ENCODE results near the gene LRRC8B.

The LRRC8B gene

GRCh38 chr1:89547563-89548116, 23.0 kb downstream of the LRRC8B start:
- no peak for DNase-seq (ENCODE audit: low read depth in 2 of 2)

- DNase-seq (ENCODE audit: low read depth in 2 of 2): no peak
These were observed 23.7 kb downstream of the LRRC8B start for GRCh38 chr1:89548122-89548857.

- no peak for DNase-seq (ENCODE audit: low read depth in 2 of 2)
These were observed 26.4 kb downstream of the LRRC8B start for GRCh38 chr1:89550995-89551394.

- DNase-seq (ENCODE audit: low read depth in 2 of 2): no peak
These were observed 27.9 kb downstream of the LRRC8B start for GRCh38 chr1:89552471-89553081.

GRCh38 chr1:89553157-89553556, 28.5 kb downstream of the LRRC8B start:
- no peak for DNase-seq (ENCODE audit: low read depth in 2 of 2)

GRCh38 chr1:89555550-89555949, 30.9 kb downstream of the LRRC8B start:
- DNase-seq (ENCODE audit: low read depth in 2 of 2): no peak

GRCh38 chr1:89556726-89557444, 32.3 kb downstream of the LRRC8B start:
- DNase-seq (ENCODE audit: low read depth in 2 of 2): no peak

GRCh38 chr1:89557445-89557825, 32.8 kb downstream of the LRRC8B start:
- no peak for DNase-seq (ENCODE audit: low read depth in 2 of 2)

- no peak for DNase-seq (ENCODE audit: low read depth in 2 of 2)
These were observed 33.3 kb downstream of the LRRC8B start for GRCh38 chr1:89557956-89558355.

- DNase-seq (ENCODE audit: low read depth in 2 of 2): no peak
These were observed 39.5 kb downstream of the LRRC8B start for GRCh38 chr1:89563957-89564604.

- DNase-seq (ENCODE audit: low read depth in 2 of 2): no peak
These were observed 40.9 kb downstream of the LRRC8B start for GRCh38 chr1:89565521-89565920.

- DNase-seq (ENCODE audit: low read depth in 2 of 2): no peak
These were observed 42.1 kb downstream of the LRRC8B start for GRCh38 chr1:89566761-89567174.

GRCh38 chr1:89567797-89568196, 43.2 kb downstream of the LRRC8B start:
- no peak for DNase-seq (ENCODE audit: low read depth in 2 of 2)

- DNase-seq (ENCODE audit: low read depth in 2 of 2): no peak
These were observed 48.8 kb downstream of the LRRC8B start for GRCh38 chr1:89573410-89573809.

- no peak for DNase-seq (ENCODE audit: low read depth in 2 of 2)
These were observed 50.0 kb downstream of the LRRC8B start for GRCh38 chr1:89574621-89575020.

GRCh38 chr1:89575207-89575606, 50.6 kb downstream of the LRRC8B start:
- DNase-seq (ENCODE audit: low read depth in 2 of 2): no peak

GRCh38 chr1:89576013-89576412, 51.4 kb downstream of the LRRC8B start:
- no peak for DNase-seq (ENCODE audit: low read depth in 2 of 2)

GRCh38 chr1:89578151-89578550, 53.5 kb downstream of the LRRC8B start:
- DNase-seq (ENCODE audit: low read depth in 2 of 2): no peak

GRCh38 chr1:89578946-89579684, 54.5 kb downstream of the LRRC8B start:
- no peak for DNase-seq (ENCODE audit: low read depth in 2 of 2)

- no peak for DNase-seq (ENCODE audit: low read depth in 2 of 2)
These were observed 55.4 kb downstream of the LRRC8B start for GRCh38 chr1:89580036-89580435.

- DNase-seq (ENCODE audit: low read depth in 2 of 2): no peak
These were observed 57.2 kb downstream of the LRRC8B start for GRCh38 chr1:89581859-89582258.

Measured in stimulated activated CD4-positive, alpha-beta T cell treated with anti-CD3 and anti-CD28 coated beads, Interleukin-1b, Interleukin-23, amount 100 ng/mL, for 1 hour (primary cell).